Renal cortex interstitium (tissue), 3 donors: Measurements from ENCODE around the gene ATG12. TPM values are rescaled to one million over a fixed set of nuclear protein-coding genes. Genes with fewer than 3 reads are reported as not detected.

ENCODE experiments used
- polyA plus RNA-seq, 3 donors: library from polyadenylated mRNA; unstranded; fragments of 120-200 nt; gene quantifications; one replicate each; pipeline ENCODE4 v1.2.1, GENCODE V29; 2013; ENCODE audit not compliant: insufficient read length in 3 of 3

The ATG12 gene
- polyA plus RNA-seq, 3 donors: 45.9 to 66.2 (median 59.3) TPM

Other genes with a start within 250 kb of the ATG12 start
- 1 to 10 TPM; 2.8 to 4.4 (median 3.8) TPM for gene TICAM2, start 239.1 kb downstream of the ATG12 start, polyA plus RNA-seq
- gene TMED7, start 215.5 kb downstream of the ATG12 start, polyA plus RNA-seq: 100 to 1,000 TPM in 2 of 3 donors, 10 to 100 TPM in 1; 96.7 to 112 (median 107) TPM
- 10 to 100 TPM; 23.7 to 32.2 (median 27.5) TPM for gene CDO1, start 24.9 kb downstream of the ATG12 start, polyA plus RNA-seq
- gene AP3S1, start 370 bp upstream of the ATG12 start, polyA plus RNA-seq: 100 to 1,000 TPM; 112 to 133 (median 125) TPM
- 1 to 10 TPM in 2 of 3 donors, under 1 TPM in 1; 0.96 to 2.5 (median 1.0) TPM for gene LVRN, start 120.9 kb upstream of the ATG12 start, polyA plus RNA-seq
- under 1 TPM in 1 of 3 donors, not detected in 2; 0.15 TPM for gene ARL14EPL, start 190.9 kb upstream of the ATG12 start, polyA plus RNA-seq
- gene COMMD10, start 243.5 kb upstream of the ATG12 start, polyA plus RNA-seq: 10 to 100 TPM; 52.7 to 65.6 (median 57.3) TPM